ENCODE measurements around the gene SP1. TPM values are rescaled to one million over a fixed set of nuclear protein-coding genes. Genes with fewer than 3 reads are reported as not detected.

The SP1 gene
- total and polyA plus RNA-seq, 2 experiments from 2014 or later, result 11.4 to 53.0 TPM

GRCh38 chr12:53378724-53379388, 1.1 kb upstream of the SP1 start:
- DNase-seq (ENCODE audit: low read depth in 1 of 2, low spot score in 1 of 2), result no peak
- Histone ChIP-seq H3K36me3 (peaks cover 12% of the 10 kb centered on the region), H3K9me3 (ENCODE audit: low read depth) (no peaks in the 10 kb centered on the region), H3K27me3 (no peaks in the 10 kb centered on the region), H3K4me3 (peak overlapping the region; percentile 17), H3K27ac (peak overlapping the region; percentile 93), H3K4me1 (ENCODE audit: low read depth) (peaks cover 19% of the 10 kb centered on the region)
- no peak for TF ChIP-seq CTCF (IDR thresholded peaks at IDR 0.05; ENCODE audit: low read depth, low read length)

- H3K4me1 ChIP-seq (ENCODE audit: low read depth), result peaks cover 19% of the 10 kb centered on the region
- TF ChIP-seq CTCF (IDR thresholded peaks at IDR 0.05; ENCODE audit: low read depth, low read length), result no peak
- DNase-seq (ENCODE audit: low read depth in 1 of 2, low spot score in 1 of 2), result peak; percentile 100
Measured at GRCh38 chr12:53379389-53380103, 430 bp upstream of the SP1 start.

GRCh38 chr12:53380794-53381730, 1.1 kb downstream of the SP1 start:
- H3K27ac ChIP-seq, result peak overlapping the region; percentile 99
- TF ChIP-seq CTCF (IDR thresholded peaks at IDR 0.05; ENCODE audit: low read depth, low read length), result no peak
- DNase-seq (ENCODE audit: low read depth in 1 of 2, low spot score in 1 of 2), result peak in 1 of 2 donors; percentile 63

More at GRCh38 chr12:53379389-53380103, 430 bp upstream of the SP1 start:
- no peaks in the 10 kb centered on the region for H3K9me3 ChIP-seq (ENCODE audit: low read depth)
- H3K36me3 ChIP-seq, result peaks cover 14% of the 10 kb centered on the region
- peak overlapping the region; percentile 99 for H3K27ac ChIP-seq
- peak overlapping the region; percentile 69 for H3K4me3 ChIP-seq
- H3K27me3 ChIP-seq, result no peaks in the 10 kb centered on the region

GRCh38 chr12:53381731-53382630, 2.0 kb downstream of the SP1 start:
- H3K36me3 ChIP-seq, result peaks cover 16% of the 10 kb centered on the region
- peak overlapping the region; percentile 99 for H3K27ac ChIP-seq
- no peaks in the 10 kb centered on the region for H3K27me3 ChIP-seq
- peak; percentile 52 for TF ChIP-seq CTCF (IDR thresholded peaks at IDR 0.05; ENCODE audit: low read depth, low read length)
- peak; percentile 37 to 80 for DNase-seq (ENCODE audit: low read depth in 1 of 2, low spot score in 1 of 2)
- no peaks in the 10 kb centered on the region for H3K9me3 ChIP-seq (ENCODE audit: low read depth)
- peak overlapping the region; percentile 69 for H3K4me3 ChIP-seq
- H3K4me1 ChIP-seq (ENCODE audit: low read depth), result peaks cover 24% of the 10 kb centered on the region

More at GRCh38 chr12:53380794-53381730, 1.1 kb downstream of the SP1 start:
- Histone ChIP-seq H3K9me3 (ENCODE audit: low read depth) (no peaks in the 10 kb centered on the region), H3K4me3 (peak overlapping the region; percentile 69), H3K27me3 (no peaks in the 10 kb centered on the region), H3K4me1 (ENCODE audit: low read depth) (peaks cover 24% of the 10 kb centered on the region), H3K36me3 (peaks cover 16% of the 10 kb centered on the region)

Measured in cardiac muscle cell (in vitro differentiated cells and primary cell).